Panc1 (cell line): ENCODE measurements around the gene STAC3.

Experiments
- CTCF ChIP-seq: fragments of 450-650 bp; IDR thresholded peaks from 2 replicates; pipeline ENCODE4 v1.5.1; 2017; ENCODE audit warnings: mild to moderate bottlenecking
- POLR2AphosphoS5 ChIP-seq: IDR thresholded peaks from 2 replicates; pipeline ENCODE4 v1.6.1; 2012; ENCODE audit warnings: mild to moderate bottlenecking, low read depth, low read length, moderate library complexity

GRCh38 chr12:57208631-57209282 is 42.2 kb downstream of the STAC3 start:
- TF ChIP-seq CTCF (no peak), POLR2AphosphoS5 (no peak)
